ENCODE results near the gene CCDC51.

- TF ChIP-seq, protein P1, sequence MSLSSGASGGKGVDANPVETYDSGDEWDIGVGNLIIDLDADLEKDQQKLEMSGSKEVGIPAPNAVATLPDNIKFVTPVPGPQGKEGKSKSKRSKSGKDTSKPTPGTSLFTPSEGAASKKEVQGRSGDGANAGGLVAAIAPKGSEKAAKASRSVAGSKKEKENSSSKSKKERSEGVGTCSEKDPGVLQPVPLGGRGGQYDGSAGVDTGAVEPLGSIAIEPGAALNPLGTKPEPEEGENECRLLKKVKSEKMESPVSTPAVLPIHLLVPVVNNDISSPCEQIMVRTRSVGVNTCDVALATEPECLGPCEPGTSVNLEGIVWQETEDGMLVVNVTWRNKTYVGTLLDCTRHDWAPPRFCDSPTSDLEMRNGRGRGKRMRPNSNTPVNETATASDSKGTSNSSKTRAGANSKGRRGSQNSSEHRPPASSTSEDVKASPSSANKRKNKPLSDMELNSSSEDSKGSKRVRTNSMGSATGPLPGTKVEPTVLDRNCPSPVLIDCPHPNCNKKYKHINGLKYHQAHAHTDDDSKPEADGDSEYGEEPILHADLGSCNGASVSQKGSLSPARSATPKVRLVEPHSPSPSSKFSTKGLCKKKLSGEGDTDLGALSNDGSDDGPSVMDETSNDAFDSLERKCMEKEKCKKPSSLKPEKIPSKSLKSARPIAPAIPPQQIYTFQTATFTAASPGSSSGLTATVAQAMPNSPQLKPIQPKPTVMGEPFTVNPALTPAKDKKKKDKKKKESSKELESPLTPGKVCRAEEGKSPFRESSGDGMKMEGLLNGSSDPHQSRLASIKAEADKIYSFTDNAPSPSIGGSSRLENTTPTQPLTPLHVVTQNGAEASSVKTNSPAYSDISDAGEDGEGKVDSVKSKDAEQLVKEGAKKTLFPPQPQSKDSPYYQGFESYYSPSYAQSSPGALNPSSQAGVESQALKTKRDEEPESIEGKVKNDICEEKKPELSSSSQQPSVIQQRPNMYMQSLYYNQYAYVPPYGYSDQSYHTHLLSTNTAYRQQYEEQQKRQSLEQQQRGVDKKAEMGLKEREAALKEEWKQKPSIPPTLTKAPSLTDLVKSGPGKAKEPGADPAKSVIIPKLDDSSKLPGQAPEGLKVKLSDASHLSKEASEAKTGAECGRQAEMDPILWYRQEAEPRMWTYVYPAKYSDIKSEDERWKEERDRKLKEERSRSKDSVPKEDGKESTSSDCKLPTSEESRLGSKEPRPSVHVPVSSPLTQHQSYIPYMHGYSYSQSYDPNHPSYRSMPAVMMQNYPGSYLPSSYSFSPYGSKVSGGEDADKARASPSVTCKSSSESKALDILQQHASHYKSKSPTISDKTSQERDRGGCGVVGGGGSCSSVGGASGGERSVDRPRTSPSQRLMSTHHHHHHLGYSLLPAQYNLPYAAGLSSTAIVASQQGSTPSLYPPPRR (CRISPR knock-in tag; IDR thresholded peaks at IDR 0.05; ENCODE audit: borderline replicate concordance), result no peak
- TF ChIP-seq YY1 (IDR thresholded peaks at IDR 0.05; ENCODE audit: borderline replicate concordance in 1 of 3, control insufficient read depth in 1 of 3, extremely low read depth in 1 of 3, insufficient read depth in 3 of 3, insufficient read length in 1 of 3, insufficient replicate concordance in 2 of 3, low read depth in 1 of 3, low read length in 2 of 3) (no peak), ELK1 (CRISPR knock-in tag; IDR thresholded peaks at IDR 0.05) (no peak), HMG20A (CRISPR knock-in tag; conservative IDR thresholded peaks at IDR 0.05) (no peak), MEF2A (IDR thresholded peaks at IDR 0.05; ENCODE audit: control insufficient read depth, low read depth, low read length) (no peak), NRF1 (conservative IDR thresholded peaks at IDR 0.05 in 1 of 2, IDR thresholded peaks at IDR 0.05 in 1 of 2) (no peak), CREM (IDR thresholded peaks at IDR 0.05; ENCODE audit: low read depth) (no peak), CBX2 (IDR thresholded peaks at IDR 0.05; ENCODE audit: insufficient read depth, low read length, poor library complexity, severe bottlenecking) (no peak), NR2C2 (CRISPR knock-in tag; IDR thresholded peaks at IDR 0.05) (no peak), NR2C2 (tag; IDR thresholded peaks at IDR 0.05) (no peak), RNF219 (CRISPR knock-in tag; IDR thresholded peaks at IDR 0.05) (no peak)
- TF ChIP-seq, protein P2, sequence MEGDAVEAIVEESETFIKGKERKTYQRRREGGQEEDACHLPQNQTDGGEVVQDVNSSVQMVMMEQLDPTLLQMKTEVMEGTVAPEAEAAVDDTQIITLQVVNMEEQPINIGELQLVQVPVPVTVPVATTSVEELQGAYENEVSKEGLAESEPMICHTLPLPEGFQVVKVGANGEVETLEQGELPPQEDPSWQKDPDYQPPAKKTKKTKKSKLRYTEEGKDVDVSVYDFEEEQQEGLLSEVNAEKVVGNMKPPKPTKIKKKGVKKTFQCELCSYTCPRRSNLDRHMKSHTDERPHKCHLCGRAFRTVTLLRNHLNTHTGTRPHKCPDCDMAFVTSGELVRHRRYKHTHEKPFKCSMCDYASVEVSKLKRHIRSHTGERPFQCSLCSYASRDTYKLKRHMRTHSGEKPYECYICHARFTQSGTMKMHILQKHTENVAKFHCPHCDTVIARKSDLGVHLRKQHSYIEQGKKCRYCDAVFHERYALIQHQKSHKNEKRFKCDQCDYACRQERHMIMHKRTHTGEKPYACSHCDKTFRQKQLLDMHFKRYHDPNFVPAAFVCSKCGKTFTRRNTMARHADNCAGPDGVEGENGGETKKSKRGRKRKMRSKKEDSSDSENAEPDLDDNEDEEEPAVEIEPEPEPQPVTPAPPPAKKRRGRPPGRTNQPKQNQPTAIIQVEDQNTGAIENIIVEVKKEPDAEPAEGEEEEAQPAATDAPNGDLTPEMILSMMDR (IDR thresholded peaks at IDR 0.05 in 2 of 3, conservative IDR thresholded peaks at IDR 0.05 in 1 of 3; ENCODE audit: insufficient read depth in 2 of 3, low read depth in 1 of 3, low read length in 3 of 3), result no peak
- TF ChIP-seq, protein P3, sequence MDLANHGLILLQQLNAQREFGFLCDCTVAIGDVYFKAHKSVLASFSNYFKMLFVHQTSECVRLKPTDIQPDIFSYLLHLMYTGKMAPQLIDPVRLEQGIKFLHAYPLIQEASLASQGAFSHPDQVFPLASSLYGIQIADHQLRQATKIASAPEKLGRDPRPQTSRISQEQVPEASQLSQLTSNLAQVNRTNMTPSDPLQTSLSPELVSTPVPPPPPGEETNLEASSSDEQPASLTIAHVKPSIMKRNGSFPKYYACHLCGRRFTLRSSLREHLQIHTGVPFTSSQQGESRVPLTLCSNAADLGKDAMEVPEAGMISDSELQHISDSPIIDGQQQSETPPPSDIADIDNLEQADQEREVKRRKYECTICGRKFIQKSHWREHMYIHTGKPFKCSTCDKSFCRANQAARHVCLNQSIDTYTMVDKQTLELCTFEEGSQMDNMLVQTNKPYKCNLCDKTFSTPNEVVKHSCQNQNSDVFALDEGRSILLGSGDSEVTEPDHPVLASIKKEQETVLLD (IDR thresholded peaks at IDR 0.05), result no peak
Measured at GRCh38 chr3:48409291-48410201, 30.4 kb downstream of the CCDC51 start.

All from K562 (cell line).